ENCODE data around the gene COBLL1. TPM values are rescaled to one million over a fixed set of nuclear protein-coding genes. Genes with fewer than 3 reads are reported as not detected.

COBLL1 gene
- total RNA-seq, 1 donor from 2014 or later: 4.4 TPM

- DNase-seq (ENCODE audit: low read depth, low spot score): no peak
These were observed 162.9 kb downstream of the COBLL1 start for GRCh38 chr2:164678631-164679149.

DNA sequence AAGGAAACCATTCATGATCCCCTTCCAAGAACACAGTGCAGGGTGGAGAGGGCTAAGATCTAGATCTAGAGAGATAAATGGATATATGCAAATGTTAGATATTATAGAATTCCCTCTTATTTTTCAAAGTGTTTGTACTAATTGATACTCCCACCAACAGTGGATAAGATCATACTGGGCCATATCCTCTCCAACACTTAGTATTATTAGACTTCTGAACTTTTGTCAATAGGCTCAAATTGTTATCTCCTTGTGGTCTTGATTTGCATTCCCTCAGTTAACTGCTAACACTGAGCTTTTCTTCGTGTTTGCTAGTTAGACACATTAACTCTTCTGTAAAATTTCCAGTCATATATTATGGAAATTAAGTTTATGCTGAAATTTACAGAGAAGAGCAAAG lies 163.9 kb downstream of the COBLL1 start:
- DNase-seq (ENCODE audit: low read depth, low spot score): no peak

DNA sequence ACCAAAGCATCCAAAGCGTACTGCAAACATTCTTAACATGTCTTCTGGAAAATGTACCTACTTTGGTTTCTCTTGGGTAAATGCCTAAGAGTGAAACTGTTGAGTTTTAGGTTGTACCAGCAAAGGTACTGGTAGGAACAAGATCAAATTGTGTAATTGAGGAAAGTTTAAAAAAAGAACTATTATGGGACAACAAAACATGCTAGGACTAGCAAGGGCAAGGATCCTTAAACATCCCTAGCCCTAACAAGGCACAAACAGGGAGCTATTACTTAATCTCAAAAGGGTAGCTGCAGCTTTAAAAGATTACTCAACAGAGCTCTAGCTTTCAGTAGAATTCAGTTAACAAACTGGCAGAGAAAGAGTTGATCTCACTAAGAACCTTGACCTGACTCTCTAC lies 164.4 kb downstream of the COBLL1 start:
- no peak for DNase-seq (ENCODE audit: low read depth, low spot score)

DNA sequence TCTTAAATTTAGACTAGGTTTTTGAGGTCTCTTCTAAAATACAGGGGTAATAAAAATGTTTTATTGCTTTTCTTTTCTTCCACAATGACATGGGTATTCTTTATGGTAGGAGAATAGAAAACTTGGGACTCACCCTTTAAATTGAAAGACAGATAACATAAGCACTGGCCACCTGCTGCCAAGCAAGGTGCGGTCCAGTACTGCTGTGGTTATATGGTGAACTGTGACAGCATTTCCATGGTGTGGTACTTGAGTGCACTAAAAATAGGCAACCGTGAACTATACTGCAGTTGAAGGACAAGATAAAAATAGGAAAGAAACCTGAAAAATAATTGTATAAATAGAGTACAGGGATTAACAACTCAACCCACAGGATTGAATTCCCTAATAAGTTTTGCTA lies 165.9 kb downstream of the COBLL1 start:
- no peak for DNase-seq (ENCODE audit: low read depth, low spot score)

DNA sequence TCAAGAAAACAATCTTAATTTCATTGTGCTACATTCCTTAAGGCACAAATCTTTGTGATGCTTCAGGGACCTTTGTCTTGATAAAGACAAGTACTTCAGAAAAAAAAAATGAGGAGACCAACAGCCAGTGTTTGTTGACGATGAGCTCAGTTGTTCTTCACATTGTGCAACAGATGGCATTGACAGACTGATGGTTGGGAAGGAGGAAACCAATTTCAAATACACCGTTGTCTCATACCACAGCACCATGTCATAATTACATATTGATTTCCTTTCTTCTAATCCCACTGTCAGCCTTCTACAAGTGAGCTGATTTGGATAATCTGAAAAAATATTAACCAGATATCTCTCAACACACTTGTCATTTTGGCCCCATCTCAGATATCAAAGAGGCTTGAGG lies 166.6 kb downstream of the COBLL1 start:
- no peak for DNase-seq (ENCODE audit: low read depth, low spot score)

- no peak for DNase-seq (ENCODE audit: low read depth, low spot score)
These were observed 169.8 kb downstream of the COBLL1 start for GRCh38 chr2:164671664-164672396.

DNA sequence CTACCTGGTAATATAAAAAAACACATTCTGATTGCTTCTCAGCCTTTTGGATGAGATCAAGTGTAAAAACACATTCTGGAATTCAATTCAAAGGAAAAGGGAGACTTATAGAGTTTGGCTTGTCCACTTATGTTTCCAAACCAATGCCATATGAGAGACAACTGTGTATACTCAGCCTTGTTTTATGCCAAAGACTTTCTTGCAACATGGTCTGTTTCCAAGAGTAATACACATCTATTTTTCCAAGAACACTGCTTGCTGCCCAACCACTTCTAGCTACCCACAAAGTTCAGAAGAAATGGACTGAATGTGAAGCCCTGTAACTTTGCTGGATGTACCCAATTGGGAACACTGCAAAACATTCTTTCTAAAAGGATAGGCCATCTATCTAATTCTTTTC lies 172.3 kb downstream of the COBLL1 start:
- no peak for DNase-seq (ENCODE audit: low read depth, low spot score)

DNA sequence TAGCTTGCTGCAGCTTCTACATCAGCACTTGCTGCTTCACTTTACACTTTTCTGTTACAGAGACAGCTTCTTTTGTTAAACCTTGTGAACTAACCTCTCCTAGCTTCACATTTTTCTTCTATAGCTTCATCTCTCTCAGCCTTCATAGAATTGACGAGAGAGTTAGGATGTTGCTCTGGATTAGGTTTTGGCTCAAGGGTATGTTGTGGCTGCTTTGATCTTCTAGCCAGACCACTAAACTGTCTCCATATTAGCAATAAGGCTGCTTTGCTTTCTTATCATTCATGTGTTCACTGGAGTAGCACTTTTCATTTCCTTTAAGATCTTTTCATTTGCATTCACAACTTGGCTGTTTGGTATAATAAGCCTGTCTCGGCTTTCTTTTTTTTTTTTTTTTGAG lies 174.1 kb downstream of the COBLL1 start:
- no peak for DNase-seq (ENCODE audit: low read depth, low spot score)

DNA sequence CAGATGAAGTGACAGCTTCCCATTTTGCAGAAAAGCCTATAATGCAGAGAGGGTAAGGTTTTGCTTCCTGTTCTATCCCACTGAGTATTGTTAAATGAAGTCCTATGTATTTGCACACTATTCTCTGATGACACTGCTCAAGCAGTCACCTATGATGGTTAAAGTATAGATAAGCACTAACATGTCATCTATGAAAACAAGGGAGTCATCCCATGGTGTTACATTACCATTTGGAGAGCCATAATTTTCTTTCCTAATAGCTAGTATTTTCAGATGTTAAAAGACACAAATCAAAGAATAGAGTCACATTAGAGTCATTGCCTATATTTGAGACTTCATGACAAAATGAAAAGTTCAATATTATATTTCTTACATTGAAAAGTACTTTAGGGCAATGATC lies 177.6 kb downstream of the COBLL1 start:
- DNase-seq (ENCODE audit: low read depth, low spot score): no peak

DNA sequence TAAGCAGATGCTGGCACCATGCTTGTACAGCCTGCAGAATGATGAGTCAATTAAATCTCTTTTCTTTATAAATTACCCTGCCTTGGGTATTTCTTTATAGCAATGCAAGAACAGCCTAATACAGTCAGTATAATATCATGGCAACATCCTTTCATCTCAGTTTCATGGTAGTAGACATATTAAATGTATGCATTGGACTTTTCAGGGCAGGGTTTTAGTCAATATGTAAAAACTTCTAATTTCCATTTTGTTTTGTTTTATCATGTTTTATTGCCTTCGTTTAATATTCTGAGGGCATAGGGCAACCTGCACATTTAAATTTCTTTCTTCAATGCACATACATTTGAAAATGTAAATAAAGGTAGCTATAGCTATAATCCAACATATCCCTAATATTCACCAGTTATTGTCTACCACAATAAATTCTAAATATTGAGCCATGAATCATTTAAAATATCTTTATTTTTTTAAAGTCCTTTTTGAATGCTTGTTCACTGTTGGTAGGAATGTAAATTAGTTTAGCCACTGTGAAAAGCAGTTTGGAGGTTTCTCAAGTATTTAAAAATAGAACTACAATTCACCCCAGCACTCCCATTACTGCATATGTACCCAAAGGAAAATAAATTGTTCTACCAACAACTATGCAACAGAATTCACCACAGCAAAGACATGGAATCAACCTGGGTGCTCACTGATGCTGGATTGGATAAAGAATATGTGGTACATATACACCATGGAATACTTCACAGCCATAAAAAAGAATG lies 178.6 kb downstream of the COBLL1 start:
- no peak for DNase-seq (ENCODE audit: low read depth, low spot score)

GRCh38 chr2:164662066-164662465 lies 179.6 kb downstream of the COBLL1 start:
- DNase-seq (ENCODE audit: low read depth, low spot score): no peak

DNA sequence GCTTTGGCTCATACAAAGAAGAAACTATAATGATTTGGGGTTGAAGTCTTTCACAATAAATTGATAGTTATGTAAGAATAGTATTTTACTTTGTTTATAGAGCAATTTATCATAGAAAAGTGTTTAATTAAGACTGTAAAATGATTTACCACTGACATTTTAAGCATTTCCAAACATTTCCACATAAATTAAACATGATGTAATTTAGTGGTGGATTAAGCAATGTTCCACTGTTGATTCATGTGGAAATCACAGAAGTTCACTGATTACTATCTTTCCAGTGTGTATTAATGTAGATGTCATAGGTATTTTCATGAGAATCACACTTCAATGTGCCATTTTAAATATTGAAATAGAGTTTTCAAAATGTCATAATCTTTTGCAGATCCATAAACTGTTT lies 180.3 kb downstream of the COBLL1 start:
- DNase-seq (ENCODE audit: low read depth, low spot score): no peak

- no peak for DNase-seq (ENCODE audit: low read depth, low spot score)
These were observed 184.5 kb downstream of the COBLL1 start for GRCh38 chr2:164657129-164657528.

DNA sequence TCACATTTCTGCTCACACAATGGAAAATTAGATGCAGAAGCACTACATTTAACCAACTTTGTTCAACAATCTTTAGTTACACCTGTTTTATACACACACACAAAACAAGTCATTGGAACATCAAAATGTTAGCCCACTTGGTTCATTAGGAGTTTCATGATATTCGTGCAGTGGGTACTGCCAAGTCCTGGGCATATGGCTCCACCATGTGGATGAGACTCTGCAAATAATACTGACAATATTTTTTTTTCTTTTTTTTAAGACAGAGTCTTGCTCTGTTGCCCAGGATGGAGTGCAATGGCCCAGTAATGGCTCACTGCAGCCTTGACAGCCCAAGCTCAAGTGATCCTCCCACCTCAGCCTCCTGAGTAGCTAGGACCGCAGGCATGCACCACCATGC lies 185.9 kb downstream of the COBLL1 start:
- no peak for DNase-seq (ENCODE audit: low read depth, low spot score)

DNA sequence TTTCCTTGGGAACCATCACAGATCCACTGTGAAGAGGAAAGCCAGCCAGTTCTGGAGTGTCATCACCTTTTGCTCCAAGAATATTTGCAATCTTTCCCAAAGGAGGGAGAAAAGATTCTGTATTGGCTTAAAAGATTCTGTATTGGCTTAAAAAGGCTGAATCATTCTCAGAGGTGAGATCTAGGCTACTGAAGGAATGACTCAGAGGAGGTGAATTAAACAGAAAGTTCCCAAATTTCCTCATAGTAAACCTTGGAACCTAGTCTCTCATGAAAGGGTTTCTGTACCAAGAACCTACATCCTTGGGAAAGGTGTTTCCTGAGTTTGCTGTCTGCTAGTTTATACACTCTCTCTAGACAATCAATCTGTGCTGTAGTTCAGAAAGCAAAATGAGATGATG lies 186.3 kb downstream of the COBLL1 start:
- no peak for DNase-seq (ENCODE audit: low read depth, low spot score)

GRCh38 chr2:164651361-164651760 lies 190.3 kb downstream of the COBLL1 start:
- no peak for DNase-seq (ENCODE audit: low read depth, low spot score)

GRCh38 chr2:164644036-164644700 lies 197.5 kb downstream of the COBLL1 start:
- no peak for DNase-seq (ENCODE audit: low read depth, low spot score)

DNA sequence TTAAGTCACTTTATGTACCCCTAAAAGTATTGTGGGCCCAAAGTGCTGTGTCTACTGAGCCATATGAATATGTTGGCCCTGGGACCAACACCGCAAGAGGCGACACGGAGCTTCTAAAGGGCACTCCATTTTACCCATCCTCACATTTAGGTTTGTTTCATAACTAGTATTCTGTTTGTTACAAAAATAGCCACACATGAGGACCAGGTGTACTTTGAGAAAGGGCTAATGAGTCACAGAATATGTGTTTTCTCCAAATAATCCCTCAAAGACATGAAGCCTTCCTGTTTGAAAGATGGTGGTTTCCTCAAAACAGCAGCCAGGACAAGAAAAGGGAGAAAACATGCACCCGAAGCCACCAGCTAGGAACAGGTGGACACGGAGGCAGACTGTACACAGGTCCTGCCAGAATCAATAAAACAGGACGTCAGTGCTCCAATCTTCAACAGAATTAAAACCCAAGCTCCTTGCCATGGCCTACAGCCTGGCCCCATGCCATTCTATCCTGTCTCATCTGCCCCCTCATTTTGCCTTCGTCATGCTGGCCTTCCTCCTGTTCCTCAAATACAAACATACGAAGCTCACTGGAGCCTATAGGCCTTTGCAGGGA lies 198.6 kb downstream of the COBLL1 start:
- no peak for DNase-seq (ENCODE audit: low read depth, low spot score)

DNA sequence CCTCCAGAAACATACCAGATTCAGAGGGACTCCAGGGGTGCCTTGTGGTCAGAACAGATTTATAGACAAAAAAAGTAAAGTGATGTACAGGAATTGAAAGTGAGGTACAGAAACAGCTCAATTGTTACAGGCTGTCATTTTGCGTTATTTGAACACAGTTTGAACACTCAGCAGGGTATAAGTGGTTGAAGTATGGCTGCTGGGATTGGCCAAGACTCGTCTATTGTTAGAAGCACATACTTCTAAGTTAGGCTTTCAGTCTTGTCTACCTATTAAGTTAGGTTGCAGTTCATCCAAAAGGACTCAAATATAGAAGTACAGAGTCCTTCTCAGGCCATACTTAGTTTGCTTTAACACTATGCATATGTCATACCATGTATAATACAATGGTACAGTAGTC lies 199.4 kb downstream of the COBLL1 start:
- no peak for DNase-seq (ENCODE audit: low read depth, low spot score)
